ENCODE results near the gene PPP6R2. TPM values are rescaled to one million over a fixed set of nuclear protein-coding genes. Genes with fewer than 3 reads are reported as not detected.
A peak's percentile ranks its signal among the peaks of the same experiment; 100 is the strongest.

PPP6R2 gene
- total RNA-seq, 3 donors from 2014 or later (not counting 1 experiment from before 2014, with no cell fraction given) = 76.0 to 103 (median 78.1) TPM

DNA sequence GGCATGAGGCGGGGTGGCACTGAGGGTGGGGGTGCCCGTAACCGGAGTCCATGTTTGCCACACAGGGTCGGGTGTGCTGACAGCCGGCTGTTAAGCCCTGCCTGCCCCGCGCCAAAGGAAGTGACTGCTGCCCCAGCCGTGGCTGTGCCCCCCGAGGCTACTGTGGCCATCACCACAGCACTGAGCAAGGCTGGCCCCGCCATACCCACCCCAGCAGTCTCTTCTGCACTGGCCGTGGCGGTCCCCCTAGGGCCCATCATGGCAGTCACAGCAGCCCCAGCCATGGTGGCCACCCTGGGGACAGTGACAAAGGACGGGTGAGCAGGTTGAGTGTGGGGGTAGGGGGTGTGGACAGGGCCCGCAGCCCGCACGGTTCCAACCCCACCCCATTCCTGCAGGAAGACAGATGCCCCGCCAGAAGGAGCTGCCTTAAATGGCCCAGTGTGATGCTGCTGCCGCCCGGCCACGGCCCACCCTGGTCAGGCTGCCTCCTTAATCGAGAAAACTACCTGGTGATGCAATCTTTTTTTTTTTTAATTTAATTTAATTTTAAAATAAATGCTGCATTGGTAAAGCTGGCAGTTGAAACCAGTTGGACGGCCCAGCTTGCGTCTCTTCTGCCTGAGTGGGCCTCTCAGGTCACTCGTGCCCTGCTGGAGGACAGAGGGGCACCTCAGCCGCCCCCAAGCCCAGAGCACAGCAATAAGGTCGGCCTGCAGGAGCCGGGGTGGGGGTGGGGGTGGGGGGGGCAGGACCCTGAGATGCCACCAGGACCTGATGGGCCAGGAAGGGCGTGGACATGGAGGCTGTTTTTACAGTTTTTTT lies 100.9 kb downstream of the PPP6R2 start:
- no peaks in the 10 kb centered on the region for H3K27me3 Mint-ChIP-seq (ENCODE audit: low read depth in 2 of 2)
- 78% methylated on average over 27 of the region's 28 CpGs for WGBS (ENCODE audit: insufficient coverage)
- H3K36me3 ChIP-seq (ENCODE audit: control insufficient read depth, insufficient read depth, low read length) = peaks cover 54% of the 10 kb centered on the region
- H3K27me3 ChIP-seq (ENCODE audit: control insufficient read depth, insufficient read depth, low read length) = no peaks in the 10 kb centered on the region
- intact Hi-C loops (cut with micrococcal nuclease) = no loop called here
- peaks cover 59% of the 10 kb centered on the region for H3K4me1 ChIP-seq (ENCODE audit: control insufficient read depth, insufficient read depth, low read length)
- ATAC-seq (peak in 1 of 3 donors; percentile 2), DNase-seq (no peak)
- H3K9me3 Mint-ChIP-seq = no peaks in the 10 kb centered on the region
- TF ChIP-seq, protein P1, sequence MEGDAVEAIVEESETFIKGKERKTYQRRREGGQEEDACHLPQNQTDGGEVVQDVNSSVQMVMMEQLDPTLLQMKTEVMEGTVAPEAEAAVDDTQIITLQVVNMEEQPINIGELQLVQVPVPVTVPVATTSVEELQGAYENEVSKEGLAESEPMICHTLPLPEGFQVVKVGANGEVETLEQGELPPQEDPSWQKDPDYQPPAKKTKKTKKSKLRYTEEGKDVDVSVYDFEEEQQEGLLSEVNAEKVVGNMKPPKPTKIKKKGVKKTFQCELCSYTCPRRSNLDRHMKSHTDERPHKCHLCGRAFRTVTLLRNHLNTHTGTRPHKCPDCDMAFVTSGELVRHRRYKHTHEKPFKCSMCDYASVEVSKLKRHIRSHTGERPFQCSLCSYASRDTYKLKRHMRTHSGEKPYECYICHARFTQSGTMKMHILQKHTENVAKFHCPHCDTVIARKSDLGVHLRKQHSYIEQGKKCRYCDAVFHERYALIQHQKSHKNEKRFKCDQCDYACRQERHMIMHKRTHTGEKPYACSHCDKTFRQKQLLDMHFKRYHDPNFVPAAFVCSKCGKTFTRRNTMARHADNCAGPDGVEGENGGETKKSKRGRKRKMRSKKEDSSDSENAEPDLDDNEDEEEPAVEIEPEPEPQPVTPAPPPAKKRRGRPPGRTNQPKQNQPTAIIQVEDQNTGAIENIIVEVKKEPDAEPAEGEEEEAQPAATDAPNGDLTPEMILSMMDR (IDR thresholded peaks at IDR 0.05) = no peak
- H3K4me3 ChIP-seq (ENCODE audit: low read length) = no peak overlapping the region
- H3K27ac Mint-ChIP-seq = peak overlapping the region; percentile 85 to 90
- H3K27ac ChIP-seq (ENCODE audit: low read length) = peak overlapping the region; percentile 57
- no peaks in the 10 kb centered on the region for H3K36me3 Mint-ChIP-seq
- H3K4me3 Mint-ChIP-seq = no peak overlapping the region
- no peaks in the 10 kb centered on the region for H3K9me3 ChIP-seq (ENCODE audit: control insufficient read depth, insufficient read depth, low read length)
- H3K4me1 Mint-ChIP-seq = peaks cover 32 to 48% of the 10 kb centered on the region in 2 donors

DNA sequence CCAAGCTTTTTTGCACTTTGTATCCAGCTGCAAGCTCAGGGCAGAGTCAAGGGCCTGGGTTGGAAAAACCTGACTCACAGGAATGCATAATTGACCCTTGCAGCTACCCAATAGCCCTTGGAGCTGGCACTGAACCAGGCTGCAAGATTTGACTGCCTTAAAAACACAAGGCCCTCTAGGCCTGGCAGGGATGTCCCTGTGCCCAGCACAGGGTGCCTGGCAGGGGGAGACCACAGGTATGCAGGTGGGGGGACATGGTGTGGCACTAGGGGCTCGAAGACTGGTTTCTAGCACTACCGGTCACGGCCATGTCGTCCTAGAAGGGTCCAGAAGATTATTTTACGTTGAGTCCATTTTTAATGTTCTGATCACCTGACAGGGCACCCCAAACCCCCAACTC lies 101.5 kb downstream of the PPP6R2 start:
- Histone ChIP-seq H3K4me1 (ENCODE audit: control insufficient read depth, insufficient read depth, low read length) (peaks cover 63% of the 10 kb centered on the region), H3K27ac (ENCODE audit: low read length) (peak overlapping the region; percentile 91), H3K36me3 (ENCODE audit: control insufficient read depth, insufficient read depth, low read length) (peaks cover 49% of the 10 kb centered on the region), H3K4me3 (ENCODE audit: low read length) (no peak overlapping the region), H3K9me3 (ENCODE audit: control insufficient read depth, insufficient read depth, low read length) (no peaks in the 10 kb centered on the region), H3K27me3 (ENCODE audit: control insufficient read depth, insufficient read depth, low read length) (no peaks in the 10 kb centered on the region)
- H3K27ac Mint-ChIP-seq = peak overlapping the region; percentile 85 to 90
- H3K9me3 Mint-ChIP-seq = no peaks in the 10 kb centered on the region
- peaks cover 38 to 50% of the 10 kb centered on the region in 2 donors for H3K4me1 Mint-ChIP-seq
- TF ChIP-seq, protein P1 (IDR thresholded peaks at IDR 0.05) = no peak
- ATAC-seq = peak in 2 of 3 donors; percentile 3 to 4
- H3K36me3 Mint-ChIP-seq = peaks cover 5% of the 10 kb centered on the region
- no peaks in the 10 kb centered on the region for H3K27me3 Mint-ChIP-seq (ENCODE audit: low read depth in 2 of 2)
- intact Hi-C loops (cut with micrococcal nuclease) = no loop called here
- DNase-seq = no peak
- 67% methylated on average over 5 of the region's 5 CpGs for WGBS (ENCODE audit: insufficient coverage)
- H3K4me3 Mint-ChIP-seq = peak overlapping the region; percentile 71

DNA sequence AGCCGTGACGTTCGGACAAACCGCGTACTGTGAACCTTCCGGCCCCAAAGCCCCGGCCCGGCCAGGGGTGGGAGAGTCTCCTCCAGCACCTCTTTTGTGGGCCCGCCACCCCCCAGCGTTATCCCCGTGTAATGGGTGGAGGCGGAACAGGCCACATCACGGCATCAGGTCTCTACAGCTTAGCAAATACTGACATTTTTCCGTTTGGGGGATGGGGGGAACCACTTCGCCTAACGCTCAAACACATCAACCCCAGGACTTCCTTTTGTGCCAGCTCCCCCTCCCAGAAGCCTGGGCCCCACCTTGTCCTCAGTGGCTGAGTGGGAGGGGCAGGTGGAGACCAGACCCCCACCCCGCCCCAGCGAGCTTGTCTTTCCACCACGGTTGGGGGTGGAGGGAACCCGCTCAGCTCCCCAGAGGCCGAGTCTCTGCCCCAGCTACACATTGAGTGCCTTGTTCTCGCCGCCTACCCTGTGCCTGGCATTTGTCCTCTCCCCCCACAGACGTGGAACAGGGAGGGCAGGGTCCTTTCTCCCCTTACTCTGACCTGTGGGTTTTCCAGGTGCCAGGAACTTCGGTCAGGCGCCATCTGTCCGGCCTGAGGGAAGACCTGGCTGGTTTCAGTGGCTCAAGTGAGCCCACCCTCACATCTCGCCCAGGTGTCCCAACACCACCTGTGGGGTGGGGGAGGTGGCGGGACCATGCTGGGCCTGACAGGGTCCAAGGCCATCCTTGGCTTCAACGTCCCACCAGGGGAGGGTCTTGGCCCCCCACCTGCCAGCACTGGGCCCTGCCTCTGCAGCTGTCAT lies 102.1 kb downstream of the PPP6R2 start:
- H3K9me3 Mint-ChIP-seq = no peaks in the 10 kb centered on the region
- 32% methylated on average over 29 of the region's 30 CpGs for WGBS (ENCODE audit: insufficient coverage)
- H3K4me1 Mint-ChIP-seq = peaks cover 41 to 54% of the 10 kb centered on the region in 2 donors
- intact Hi-C loops (cut with micrococcal nuclease) = no loop called here
- ATAC-seq (peak; percentile 61 to 71 (median 63)), DNase-seq (peak; percentile 43 to 68)
- H3K27me3 ChIP-seq (ENCODE audit: control insufficient read depth, insufficient read depth, low read length) = no peaks in the 10 kb centered on the region
- H3K9me3 ChIP-seq (ENCODE audit: control insufficient read depth, insufficient read depth, low read length) = no peaks in the 10 kb centered on the region
- H3K27ac Mint-ChIP-seq = peak overlapping the region; percentile 85 to 90
- H3K4me1 ChIP-seq (ENCODE audit: control insufficient read depth, insufficient read depth, low read length) = peaks cover 68% of the 10 kb centered on the region
- H3K27me3 Mint-ChIP-seq (ENCODE audit: low read depth in 2 of 2) = no peaks in the 10 kb centered on the region
- H3K36me3 Mint-ChIP-seq = peaks cover 7% of the 10 kb centered on the region
- peak overlapping the region; percentile 91 for H3K27ac ChIP-seq (ENCODE audit: low read length)
- peaks cover 43% of the 10 kb centered on the region for H3K36me3 ChIP-seq (ENCODE audit: control insufficient read depth, insufficient read depth, low read length)
- no peak overlapping the region for H3K4me3 ChIP-seq (ENCODE audit: low read length)
- peak overlapping the region; percentile 71 for H3K4me3 Mint-ChIP-seq
- TF ChIP-seq, protein P1 (IDR thresholded peaks at IDR 0.05) = no peak

All from natural killer cell (primary cell).